Cortex of kidney (tissue), 1 donor: ENCODE results near the gene ST8SIA1.

Experiments
- DNase-seq: peaks from one replicate; lab custom pipeline; 2025; lab: John Stamatoyannopoulos, UW

The ST8SIA1 gene

DNA sequence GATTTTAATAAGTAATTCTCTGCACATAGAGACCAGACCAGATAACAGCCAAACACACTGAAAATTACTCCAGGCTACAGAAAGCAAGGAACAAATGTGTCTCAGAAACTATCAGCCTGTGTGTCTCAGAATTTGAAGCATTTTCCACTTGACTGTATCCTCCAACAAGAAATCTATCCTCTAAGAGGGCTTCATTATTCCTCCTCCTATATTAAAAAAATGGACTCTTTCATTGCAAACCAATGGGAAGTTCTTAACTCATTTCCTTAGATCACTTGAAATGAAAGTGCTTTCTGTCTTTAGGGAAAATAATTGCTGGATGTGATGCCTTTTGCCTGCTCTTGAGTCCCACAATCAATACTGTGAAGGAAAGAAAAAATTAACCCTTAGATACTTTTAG is 2.3 kb downstream of the ST8SIA1 start:
- DNase-seq: no peak

GRCh38 chr12:22329621-22330020 is 4.9 kb downstream of the ST8SIA1 start:
- DNase-seq: no peak

DNA sequence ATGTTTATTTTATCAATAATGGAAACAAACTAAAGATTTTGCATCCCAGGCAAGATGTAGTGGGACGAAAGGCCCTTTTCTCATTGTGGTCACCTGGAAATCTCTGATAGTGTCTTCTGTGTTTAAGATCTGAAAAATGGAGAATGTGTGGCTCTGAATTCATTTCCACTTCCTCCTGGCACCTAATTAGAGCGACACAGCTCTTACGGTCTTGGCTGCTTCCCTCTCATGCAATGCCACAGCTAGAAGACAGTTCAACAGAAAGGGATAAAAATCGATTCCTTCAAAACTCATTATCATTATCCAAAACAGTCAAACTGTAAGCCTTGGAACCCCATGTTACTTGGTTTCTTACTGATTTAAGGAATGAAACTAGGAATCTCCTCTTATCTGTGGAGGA is 9.3 kb downstream of the ST8SIA1 start:
- no peak for DNase-seq

DNA sequence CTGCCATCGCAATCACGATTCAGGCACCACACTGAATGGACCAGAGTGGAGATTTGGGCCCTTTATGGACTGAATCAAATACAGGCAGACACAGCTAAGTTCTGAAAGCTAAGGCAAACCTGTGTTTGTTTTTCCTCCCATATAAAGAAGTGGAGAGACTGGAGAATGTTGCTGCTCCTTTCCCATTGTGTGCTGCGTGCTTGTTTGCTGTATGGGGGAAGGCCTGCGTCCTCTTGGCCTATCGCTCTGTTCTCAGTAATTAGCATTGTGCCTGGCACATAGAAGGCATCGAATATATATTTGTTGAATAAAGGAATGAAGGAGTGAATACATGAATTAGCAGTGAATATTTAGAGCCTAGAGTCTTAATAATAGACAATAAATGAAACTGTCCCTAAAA is 12.4 kb downstream of the ST8SIA1 start:
- DNase-seq: no peak

GRCh38 chr12:22321638-22322037 is 12.9 kb downstream of the ST8SIA1 start:
- no peak for DNase-seq

DNA sequence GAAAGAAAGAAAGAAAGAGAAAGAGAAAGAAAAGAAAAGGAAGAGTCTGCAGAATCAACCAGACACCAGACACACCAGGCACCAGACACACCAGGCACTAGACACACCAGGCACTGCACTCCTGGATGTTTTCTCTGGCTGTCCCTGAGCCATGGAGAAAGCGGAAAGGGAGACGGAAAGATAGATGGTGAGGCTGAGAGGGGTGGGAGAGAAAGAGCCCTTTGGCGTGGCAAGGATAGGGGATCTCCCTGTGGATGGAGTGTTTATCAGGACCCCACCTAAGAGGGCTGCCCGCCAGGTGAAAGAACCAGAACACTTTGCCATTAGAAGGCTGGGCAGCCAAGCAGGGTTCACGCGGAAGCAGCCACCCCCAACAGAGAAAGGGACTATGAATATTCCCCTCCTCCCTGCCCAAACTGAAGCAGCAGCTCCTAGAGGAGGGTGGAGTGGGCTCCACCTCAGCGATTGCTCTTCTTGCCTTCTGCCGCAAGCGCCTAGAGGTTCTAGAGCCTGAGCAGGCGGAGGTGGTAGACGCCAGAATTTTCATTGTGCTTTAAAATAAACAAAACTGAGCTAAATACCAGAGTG is 13.4 kb downstream of the ST8SIA1 start:
- no peak for DNase-seq

- DNase-seq: no peak
These were observed 16.3 kb downstream of the ST8SIA1 start for GRCh38 chr12:22318108-22318737.

DNA sequence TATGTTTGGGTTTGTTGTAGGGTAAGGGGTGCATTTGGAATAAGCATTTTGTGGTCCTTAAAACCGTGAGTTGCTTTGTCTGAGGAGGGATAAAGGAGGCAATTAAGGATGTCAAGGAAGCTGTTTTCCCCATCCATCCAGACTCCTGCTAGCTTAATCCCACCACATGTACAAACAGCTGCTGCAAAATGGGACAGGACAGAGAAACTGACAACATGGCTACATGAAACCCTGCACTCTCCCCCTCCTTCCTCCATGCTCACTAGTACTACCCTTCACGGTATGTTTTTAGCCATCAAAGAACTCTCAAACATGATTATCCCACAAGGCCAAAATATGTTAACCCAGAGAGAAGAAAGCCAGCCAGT is 20.6 kb downstream of the ST8SIA1 start:
- no peak for DNase-seq

GRCh38 chr12:22313286-22313962 is 21.1 kb downstream of the ST8SIA1 start:
- no peak for DNase-seq

GRCh38 chr12:22312336-22312735 is 22.2 kb downstream of the ST8SIA1 start:
- no peak for DNase-seq

DNA sequence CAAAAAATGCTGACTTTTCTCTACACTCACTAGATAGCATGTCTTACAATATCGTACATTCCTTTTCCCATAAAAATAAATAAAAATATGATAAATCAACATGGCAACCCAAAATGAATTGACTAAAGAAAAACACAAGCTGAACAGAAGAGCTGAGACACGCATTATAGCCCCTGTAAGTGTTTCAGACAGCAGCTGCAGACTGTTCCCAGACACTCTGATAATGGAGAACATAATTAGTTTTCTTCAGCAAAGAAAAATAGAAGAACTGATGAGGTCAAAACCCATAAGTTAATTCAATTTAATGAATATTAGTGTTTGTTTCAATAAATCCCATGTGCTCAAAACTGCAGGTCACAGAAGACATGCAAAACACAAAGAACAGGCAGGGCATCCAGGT is 23.8 kb downstream of the ST8SIA1 start:
- DNase-seq: no peak

GRCh38 chr12:22310275-22310674 is 24.2 kb downstream of the ST8SIA1 start:
- no peak for DNase-seq

- DNase-seq: no peak
These were observed 26.7 kb downstream of the ST8SIA1 start for GRCh38 chr12:22307811-22308210.

DNA sequence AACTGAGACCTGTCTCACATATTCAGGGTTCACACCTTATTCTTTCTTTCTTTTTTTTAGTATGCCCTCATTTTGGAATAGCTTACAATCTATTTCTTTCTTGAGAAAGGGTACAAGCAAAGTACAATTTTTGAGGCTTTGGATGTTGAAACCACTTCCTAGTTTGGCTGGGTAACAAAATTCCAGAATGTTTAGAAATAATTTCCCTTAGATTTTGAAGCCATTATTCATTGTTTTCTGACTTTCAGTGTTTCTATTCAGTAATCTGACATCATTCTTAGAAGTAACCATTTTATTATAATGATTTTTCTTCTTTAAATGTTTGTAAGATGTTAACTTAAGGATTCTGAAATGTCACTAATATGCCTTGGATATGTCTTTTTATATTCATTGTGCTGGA is 28.2 kb downstream of the ST8SIA1 start:
- no peak for DNase-seq

GRCh38 chr12:22304341-22304740 is 30.2 kb downstream of the ST8SIA1 start:
- no peak for DNase-seq

DNA sequence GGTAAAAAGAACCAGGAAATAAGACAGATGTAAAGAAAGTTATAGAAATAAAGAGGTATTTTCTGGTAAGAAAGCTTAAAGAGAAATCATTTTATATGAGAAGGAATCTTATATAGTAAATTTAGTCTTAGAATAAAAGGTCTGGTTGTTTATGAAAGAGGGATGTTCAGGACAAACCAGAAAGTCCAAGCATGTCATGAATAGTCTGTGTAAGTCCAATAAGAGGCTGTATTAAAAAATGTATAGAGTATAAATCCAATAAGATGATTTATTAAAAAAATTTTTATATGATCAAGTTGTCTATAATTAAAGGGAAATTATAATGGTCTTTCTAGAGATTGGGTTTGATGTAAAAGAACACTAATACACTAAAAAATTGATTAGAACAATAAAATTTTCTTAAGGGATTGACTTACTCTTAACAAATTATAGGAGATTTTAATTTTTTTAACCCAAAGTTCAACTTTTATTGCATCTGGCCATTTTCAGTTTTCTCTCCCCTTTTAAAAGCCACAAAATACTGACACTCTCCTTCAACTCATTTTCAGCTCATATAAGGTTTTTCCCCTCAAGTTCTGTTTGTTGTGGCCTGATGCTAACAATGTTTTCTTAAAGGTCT is 35.1 kb downstream of the ST8SIA1 start:
- DNase-seq: no peak

- DNase-seq: no peak
These were observed 45.3 kb downstream of the ST8SIA1 start for GRCh38 chr12:22289250-22289649.

GRCh38 chr12:22287776-22288621 is 46.5 kb downstream of the ST8SIA1 start:
- DNase-seq: no peak

GRCh38 chr12:22287101-22287500 is 47.4 kb downstream of the ST8SIA1 start:
- no peak for DNase-seq

GRCh38 chr12:22286569-22286968 is 47.9 kb downstream of the ST8SIA1 start:
- no peak for DNase-seq

GRCh38 chr12:22285846-22286245 is 48.7 kb downstream of the ST8SIA1 start:
- DNase-seq: no peak

DNA sequence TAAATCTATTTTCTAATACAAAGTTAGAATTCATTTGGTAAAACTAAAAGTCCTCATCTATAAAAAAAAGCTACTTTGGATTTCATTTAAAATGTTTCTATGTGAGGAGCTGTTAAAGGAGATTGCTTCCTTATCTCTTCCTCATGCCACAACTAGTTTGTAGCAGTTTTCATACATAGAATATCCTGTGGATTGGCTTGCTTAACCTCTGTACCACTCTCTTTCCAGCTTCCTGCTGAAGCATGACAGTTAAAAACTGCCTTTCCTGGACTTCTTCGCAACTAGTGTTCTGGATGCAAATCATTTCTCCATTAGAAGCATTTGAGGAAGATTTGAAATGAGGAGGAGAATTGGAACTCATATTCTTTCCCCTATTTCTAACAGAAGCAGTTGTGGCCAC is 49.6 kb downstream of the ST8SIA1 start:
- no peak for DNase-seq
